GM21423 (cell line): ENCODE results near the gene NETO1.
A peak's percentile ranks its signal among the peaks of the same experiment; 100 is the strongest.

Experiments used
- ATAC-seq: cut with Tn5 transposase; IDR thresholded peaks from one replicate; pipeline ENCODE4 v1.9.1; 2021; ENCODE audit warnings: mild to moderate bottlenecking, moderate library complexity; ENCODE audit not compliant: unreplicated experiment

The NETO1 gene, protein sequence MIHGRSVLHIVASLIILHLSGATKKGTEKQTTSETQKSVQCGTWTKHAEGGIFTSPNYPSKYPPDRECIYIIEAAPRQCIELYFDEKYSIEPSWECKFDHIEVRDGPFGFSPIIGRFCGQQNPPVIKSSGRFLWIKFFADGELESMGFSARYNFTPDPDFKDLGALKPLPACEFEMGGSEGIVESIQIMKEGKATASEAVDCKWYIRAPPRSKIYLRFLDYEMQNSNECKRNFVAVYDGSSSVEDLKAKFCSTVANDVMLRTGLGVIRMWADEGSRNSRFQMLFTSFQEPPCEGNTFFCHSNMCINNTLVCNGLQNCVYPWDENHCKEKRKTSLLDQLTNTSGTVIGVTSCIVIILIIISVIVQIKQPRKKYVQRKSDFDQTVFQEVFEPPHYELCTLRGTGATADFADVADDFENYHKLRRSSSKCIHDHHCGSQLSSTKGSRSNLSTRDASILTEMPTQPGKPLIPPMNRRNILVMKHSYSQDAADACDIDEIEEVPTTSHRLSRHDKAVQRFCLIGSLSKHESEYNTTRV

DNA sequence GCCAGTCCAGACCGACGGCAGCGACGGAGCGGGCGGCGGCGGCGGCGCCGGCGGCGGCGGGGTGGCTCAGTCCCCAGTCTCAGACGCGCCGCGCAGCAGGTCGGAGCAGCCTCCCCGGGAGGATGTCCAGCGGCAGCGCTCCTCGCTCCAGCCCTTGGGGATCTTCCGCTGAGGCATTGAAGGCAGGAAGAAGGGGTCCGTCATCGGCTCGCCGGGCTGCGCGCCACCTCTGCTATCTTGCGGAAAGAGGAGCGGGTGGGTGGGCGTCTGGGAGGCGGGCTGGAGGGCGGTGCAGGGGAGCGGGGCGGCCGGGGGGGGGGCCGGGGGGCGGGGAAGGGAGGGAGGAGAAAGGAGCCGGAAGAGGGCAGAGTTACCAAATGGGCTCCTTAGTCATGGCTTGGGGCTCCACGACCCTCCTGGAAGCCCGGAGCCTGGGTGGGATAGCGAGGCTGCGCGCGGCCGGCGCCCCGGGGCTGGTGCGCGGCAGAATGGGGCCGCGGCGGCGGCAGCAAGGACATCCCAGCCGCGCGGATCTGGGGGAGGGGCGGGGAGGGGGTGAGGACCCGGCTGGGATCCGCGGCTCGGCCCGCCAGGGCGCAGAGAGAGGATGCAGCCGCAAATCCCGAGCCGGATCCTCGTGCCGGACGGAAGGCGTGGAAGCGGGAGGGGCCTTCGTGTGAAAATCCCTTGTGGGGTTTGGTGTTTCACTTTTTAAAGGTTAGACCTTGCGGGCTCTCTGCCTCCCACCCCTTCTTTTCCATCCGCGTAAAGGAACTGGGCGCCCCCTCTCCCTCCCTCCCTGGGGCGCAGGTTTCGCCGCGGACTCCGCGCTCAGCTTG lies at the start of gene NETO1:
Gene NETO1 (minus strand): TSS at position 242 of the 839 bp plus-strand sequence. CDS start 696 bp downstream, outside the sequence.
- ATAC-seq: peak; percentile 33

DNA sequence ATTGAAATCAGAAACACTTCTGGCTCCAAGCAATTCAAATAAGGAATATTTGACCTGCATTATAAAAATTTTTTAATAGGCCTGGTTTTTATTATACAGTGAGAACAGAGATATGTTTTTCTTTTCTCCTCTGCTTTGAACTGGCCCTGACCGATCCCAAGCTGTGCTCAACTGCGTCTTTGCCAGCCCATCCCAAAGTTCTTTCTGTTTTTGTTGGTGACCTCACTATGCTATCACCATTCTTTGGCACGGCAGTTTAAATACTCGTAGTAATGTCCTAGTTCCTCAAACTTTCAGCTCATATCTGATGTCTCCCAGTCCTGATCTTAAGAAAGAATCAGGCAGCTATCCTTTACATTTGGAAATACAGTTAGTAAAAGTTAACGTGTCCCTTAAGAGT lies 42.3 kb upstream of the NETO1 start:
- no peak for ATAC-seq

DNA sequence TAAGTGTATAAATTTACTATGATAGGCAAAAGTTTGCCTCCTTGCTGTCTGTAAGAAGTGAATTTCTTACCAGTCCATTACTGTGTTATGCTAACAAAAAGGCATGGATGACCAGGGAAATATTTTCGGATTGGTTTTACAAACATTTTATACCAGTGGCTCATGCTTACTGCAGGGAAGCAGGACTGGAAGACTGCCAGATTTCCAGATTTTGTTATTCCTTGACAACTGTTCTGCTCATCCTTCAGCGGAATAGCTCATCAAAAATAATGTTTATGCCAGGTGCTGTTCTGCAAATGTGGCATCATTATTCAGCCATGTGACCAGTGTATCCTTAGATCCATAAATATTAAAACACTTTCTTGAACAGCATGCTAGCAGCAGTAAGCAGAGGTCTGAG lies 40.4 kb upstream of the NETO1 start:
- no peak for ATAC-seq

DNA sequence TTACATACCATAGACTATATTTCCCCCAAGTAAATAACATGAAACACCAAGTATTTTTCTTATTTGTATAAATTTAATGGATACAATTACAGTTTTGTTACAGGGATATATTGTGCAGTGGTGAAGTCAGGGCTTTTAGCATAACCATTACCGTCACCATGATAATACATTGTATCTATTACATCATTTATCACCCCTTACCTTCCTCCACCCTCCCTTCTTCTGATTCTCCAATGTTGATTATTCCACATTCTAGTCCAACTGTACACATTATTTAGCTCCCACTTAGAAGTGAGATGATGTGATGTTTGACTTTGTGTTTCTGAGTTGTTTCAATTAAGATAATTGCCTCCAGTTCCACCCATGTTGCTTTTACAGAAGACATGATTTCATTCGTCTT lies 35.2 kb upstream of the NETO1 start:
- no peak for ATAC-seq

DNA sequence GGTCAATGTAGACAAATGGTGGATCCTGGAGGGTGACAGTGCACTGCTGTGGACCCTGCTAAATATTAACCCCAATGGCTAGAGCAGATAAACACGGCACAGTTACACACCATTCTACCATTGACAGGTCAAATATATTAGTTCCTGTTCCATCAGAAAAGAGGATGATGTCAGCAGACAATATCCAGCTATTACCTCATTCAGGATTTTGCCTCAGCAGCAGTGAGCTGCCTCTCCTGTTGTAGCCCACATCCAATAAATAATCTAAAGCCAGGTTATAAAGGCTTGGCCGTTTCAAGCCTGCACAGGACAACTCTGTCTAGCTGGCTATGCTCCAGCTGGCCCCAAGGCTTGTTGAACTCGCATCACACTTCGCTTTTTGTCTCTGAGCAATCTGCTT lies 31.6 kb upstream of the NETO1 start:
- no peak for ATAC-seq

DNA sequence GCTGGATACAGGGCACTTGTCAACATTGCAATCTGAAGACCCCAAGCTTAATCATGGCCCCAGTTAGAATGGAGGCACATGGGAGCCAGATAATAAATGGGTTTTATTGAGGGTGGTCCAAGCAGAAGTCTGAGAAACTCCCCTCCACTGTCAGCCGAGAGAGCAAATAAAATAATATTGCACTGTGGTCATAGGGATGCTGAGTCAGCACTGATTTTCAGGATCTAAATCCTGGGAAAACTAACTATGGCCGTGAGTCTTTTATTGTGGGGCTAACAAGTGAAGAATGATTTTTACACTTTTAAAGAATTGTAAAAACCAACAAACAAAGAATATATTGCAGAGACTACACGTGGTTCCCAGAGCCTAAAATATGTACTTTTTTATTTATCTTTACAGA lies 31.1 kb upstream of the NETO1 start:
- ATAC-seq: no peak

DNA sequence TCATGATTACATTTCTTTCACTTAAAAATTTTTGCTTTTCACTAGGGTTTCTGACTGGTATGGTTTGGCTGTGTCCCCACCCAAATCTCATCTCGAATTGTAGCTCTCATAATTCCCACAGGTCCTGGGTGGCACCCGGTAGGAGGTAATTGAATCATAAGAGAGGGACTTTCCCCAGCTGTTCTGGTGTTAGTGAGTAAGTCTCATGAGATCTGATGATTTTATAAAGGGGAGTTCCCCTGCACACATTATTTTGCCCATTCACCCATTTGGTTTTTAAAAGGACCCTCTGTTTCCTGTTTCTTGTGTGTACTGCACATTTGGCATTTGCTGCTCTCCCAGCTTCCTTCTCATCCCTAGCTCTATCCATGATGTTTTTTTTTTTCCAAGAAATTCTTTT lies 27.8 kb upstream of the NETO1 start:
- no peak for ATAC-seq

DNA sequence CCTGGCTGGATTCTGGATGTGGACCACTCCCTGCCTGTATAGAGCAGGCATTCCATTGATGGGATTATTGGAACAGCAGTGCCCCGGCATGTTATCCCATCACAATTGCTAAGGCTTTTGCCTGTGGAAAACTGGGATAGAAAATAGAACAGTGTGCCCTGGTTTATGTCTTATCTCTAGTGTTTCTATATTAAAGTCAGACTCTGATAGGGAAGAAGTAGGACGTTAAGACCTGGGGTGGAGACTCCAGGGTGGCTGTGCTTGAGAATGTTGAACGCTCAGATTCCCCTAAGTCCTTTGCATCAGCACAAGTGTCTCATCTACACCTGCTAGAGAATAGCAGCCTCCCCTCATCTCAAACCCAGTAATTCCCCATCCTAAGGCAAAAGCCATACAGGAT lies 10.8 kb upstream of the NETO1 start:
- ATAC-seq: no peak

DNA sequence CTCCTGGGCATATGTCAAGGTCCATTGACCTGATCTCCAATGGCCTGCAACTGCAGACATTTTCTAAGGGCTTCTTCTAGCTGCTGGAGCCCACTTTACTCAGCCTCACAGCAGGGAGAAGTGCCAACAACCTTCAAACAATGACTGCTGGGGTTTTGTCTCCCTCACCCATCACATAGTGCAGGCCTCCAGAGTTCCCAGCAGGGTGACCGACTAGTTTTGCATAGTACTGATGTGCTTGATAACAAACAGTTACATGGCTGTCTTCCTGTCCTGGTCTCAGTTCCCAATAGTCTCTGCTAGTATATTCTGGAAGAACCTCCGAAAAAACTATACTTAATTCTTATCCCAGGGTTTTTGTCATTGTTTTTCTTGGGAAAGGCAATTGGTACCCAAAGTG lies 10.4 kb upstream of the NETO1 start:
- ATAC-seq: no peak

DNA sequence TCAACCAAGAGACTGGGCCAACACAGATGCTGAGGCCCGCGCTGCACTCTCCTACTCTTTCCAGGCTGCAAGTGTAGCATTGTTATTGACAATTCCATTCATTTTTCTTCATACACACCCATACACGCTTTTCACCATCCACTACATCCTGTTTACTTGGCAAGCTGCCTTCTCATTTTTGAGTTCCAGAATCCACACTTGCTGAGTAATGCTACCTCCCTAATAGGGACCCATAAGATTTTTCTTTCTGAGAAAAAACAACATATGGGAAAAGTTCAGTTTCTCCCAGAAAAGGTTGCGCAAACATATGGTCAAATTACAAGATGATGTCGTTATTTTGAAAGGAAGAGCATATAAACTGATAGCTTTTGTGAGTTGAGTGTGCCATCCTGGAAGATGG lies 3.3 kb upstream of the NETO1 start:
- ATAC-seq: no peak

DNA sequence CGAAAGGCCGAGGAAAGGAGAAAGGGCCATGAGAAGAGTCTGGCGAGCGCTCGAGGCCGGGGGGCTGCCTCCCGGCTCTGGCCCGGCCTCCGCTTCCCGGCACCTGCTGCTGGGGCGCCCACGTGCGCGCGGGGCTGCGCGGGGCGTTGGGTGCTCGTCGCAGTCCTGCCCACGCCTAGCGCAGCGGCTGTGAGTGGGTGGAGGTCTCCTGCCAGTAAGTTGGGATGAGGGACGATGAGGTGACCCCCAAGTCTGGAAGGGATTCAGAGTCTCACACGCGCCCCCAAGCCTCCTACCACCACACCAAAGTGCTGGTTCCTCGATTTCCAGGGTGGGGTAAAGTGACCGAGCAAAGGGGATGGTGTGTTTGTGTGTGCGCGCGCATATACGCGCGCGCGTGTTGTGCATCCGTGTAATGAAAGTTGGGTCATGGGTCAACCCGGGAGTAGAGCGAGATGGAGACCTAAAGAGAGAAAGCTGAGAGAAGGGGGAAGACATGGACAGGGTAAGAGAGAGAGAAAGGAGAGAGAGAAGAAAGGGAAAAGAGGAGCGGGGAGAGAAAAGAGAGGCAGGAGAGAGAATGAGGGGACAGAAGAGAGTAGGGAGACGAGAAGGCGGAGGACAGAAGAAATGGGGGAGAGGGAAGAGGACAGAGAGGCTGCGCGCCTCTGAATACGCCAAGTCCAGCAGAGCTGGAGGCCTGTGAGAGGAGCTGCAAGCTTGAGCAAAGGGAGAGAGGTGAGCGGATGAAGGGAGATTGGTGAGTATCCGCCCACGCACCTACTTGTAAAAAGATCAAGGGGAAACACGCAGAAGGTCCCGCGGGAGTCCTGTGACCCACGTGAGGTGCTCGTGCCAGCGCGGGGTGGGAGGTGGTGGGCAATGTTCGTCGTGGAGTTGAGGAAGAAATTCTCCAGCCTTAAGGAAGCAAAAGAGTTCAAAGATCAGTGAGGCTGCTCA lies 1.7 kb upstream of the NETO1 start:
- ATAC-seq: peak; percentile 28

DNA sequence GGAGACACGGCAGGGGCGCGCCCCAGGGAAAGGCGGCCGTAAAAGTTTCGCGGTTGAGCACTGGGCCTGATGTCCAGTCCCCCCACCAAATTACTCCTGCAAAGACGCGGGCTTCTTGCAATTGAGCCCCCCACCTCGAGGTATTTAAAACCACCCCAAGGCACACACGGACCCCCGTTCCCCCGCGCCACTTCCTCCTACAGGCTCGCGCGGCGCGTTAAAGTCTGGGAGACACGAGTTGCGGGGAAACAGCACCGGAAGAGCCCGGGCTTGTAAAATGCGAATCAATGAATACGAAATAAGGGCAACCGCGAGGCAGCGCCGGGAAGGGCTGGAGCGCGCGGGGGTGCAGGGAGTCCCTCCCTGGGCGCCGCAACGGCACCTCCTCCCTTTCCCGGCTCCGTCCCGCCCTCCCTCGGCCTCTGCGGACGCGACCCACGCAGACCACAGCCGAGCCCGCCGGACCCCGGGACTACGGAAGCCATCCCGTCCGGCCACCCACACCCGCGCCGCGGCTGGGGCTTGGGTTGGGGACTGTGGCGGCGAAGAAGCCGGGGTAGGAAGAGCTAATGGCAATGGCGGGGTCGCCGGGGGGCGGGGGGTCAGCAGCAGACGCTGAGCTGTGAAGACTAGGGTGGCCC lies 918 bp upstream of the NETO1 start:
- ATAC-seq: no peak

DNA sequence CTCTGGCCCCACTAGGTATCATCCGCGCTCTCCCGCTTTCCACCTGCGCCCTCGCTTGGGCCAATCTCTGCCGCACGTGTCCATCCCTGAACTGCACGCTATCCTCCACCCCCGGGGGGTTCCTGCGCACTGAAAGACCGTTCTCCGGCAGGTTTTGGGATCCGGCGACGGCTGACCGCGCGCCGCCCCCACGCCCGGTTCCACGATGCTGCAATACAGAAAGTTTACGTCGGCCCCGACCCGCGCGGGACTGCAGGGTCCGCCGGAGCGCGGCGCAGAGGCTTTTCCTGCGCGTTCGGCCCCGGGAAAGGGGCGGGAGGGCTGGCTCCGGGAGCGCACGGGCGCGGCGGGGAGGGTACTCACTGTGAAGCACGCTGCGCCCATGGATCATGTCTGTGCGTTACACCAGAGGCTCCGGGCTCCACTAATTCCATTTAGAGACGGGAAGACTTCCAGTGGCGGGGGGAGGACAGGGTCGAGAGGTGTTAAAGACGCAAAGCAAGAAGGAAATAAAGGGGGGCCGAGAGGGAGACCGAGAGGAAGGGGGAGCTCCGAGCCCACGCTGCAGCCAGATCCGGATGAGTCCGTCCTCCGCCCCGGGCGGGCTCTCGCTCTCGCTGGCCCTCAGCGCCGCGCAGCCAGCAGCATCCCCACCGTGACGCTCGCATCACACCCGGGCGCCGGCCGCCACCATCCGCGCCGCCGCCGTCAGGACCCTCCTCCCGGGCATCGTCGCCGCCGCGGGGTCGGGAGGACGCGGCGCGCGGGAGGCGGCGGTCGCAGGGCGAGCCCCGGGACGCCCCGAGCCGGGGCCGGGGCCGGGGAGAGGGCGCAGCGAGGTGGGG lies 664 bp downstream of the NETO1 start:
- ATAC-seq: peak; percentile 32

DNA sequence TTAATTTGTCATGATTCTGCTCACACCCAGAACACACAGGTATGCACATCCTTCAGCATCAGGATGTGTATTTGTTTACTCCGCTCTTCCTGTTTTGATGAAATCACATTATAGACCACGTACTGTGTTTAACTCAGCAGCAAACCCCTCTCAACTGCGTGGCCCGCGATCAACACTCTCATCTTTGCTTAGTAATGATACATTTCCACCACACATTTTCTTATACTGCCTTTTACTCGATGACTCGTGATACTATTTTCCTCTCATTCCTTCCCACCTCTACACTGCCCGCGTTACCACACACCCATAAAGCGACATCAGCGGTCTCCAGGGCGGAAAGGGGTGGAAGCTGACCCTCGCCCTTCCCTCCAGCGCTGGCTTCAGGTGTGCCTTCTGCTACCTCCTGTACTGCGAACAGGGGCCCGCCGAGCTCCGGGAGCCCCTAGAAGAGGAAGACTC lies 1.3 kb downstream of the NETO1 start:
- peak; percentile 2 for ATAC-seq

DNA sequence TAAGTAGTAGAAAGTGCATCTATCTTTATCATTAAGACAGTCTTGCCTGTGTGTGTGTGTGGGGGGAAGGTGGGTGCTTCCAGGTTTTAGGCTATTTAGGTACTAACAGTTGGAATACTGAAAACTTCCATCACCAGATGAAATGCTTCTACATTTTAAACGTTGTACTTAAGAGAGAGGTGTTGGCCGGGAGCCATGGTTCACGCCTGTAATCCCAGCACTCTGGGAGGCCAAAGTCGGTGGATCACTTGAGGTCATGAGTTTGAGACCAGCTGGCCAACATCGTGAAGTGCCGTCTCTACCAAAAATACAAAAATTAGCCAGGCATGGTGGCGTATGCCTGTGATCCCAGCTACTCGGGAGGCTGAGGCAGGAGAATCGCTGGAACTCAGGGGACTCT lies 4.0 kb downstream of the NETO1 start:
- no peak for ATAC-seq

DNA sequence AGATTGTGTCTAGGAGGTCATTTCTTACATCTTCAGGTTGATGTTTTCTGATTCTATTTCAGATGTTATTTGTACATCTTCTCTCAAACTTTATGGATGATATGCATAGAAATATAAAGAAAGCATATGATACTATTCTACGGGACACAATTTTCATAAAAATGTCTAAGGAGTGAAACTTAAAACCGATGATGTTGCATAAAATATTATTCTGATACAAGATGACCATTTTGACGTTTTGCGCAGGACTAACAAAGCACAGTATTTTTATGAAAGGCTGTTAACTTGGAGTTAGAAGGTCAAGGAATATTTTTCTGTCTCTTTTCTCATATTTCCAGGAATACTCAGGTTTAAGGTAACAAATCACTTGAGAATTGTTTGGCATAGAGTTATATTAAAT lies 8.7 kb downstream of the NETO1 start:
- ATAC-seq: no peak

DNA sequence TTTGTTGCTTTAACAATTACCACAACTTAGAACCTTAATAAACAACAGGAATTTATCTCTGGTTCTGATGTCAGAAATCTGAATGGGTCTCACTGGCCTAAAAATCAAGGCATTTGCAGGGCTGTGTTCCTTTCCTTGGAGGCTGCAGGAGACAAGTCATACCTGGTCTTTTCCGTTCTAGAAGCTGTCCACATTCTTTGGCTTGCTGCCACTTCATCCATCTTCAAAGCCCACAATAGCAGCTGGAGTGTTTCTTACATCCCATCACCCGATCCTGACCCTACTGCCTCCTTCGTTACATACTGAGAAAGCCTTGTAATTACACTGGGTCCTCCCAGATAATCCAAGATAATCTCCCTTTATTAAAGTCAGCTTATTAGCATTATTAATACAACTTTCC lies 18.1 kb downstream of the NETO1 start:
- ATAC-seq: no peak

DNA sequence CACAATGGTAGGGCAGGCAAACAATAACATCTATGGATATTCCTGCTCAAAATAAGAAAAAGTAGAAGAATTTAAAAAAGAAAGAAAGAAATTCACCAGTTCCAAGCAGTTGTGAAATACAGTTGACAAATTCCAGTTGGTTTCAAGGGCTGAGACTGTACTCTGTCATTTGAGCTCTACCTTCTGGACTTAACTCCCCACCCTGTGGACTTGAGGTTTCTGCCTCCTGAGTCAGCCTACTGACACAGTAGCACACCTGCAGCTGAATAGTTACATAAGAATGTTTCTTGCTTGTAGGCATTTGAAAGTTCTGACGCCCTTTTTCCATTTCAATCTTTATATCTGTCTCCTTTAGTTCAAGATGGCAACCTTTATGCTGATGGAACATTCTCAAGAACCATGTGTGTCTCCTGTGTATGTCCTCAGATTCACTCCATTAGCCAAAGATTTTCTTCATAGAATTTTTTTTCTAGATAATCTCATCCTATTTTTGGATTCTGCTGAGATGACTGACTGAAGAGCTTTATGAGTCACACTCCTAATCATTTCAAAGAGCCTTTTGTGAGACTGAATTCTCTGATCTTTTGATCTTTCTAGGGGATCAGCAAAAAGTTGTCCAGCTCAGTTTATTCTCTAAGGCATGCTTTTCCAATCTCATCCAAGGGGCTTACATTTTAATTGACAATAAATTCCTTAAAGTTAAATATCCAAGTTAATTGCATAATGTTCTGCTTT lies 19.1 kb downstream of the NETO1 start:
- ATAC-seq: no peak

DNA sequence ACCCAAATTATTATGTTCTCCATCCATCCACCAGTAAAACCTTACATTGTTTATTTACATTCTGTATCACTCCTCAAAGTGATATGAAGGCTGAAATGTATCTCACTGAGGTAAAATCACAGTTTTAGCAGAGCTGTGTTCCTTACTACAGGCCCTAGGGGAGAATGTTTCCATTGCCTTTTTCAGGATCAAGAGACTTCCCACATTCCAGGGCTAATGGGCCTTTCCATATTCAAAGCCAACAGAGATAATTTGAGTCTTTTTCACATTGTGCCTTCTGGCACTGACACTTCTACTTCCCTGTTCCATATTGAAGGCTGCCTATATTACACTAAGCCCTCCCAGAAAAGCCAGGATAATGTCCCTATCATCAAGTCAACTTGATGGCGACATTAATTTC lies 20.0 kb downstream of the NETO1 start:
- no peak for ATAC-seq
